ENCODE measurements around the gene GAGE12H. TPM values are rescaled to one million over a fixed set of nuclear protein-coding genes. Genes with fewer than 3 reads are reported as not detected.
"Not testable (repeated sequence)": the region's sequence is repeated elsewhere in the genome, so short reads cannot be mapped to it uniquely, and the experiment has no call there.

Gene GAGE12H
- polyA plus RNA-seq (2013, experiment 1 of 2; ENCODE audit: insufficient read length), result not detected
- not detected for polyA plus RNA-seq (2013, experiment 2 of 2; ENCODE audit: insufficient read length)

- DNase-seq, result not testable (repeated sequence)
Observed at GRCh38 chrX:49579649-49580048, at the start of gene GAGE12H. TSS of gene GAGE12H (plus strand) at chrX:49579949. CDS start at chrX:49581104, 1,155 bp downstream.

- DNase-seq, result not testable (repeated sequence)
Observed at GRCh38 chrX:49531877-49532276, 47.9 kb upstream of the GAGE12H start, which contains the start of gene GAGE12C. TSS of gene GAGE12C (plus strand) at chrX:49532177. CDS start at chrX:49533332, 1,155 bp downstream.

GRCh38 chrX:49541433-49541832 lies 38.3 kb upstream of the GAGE12H start, which contains the start of gene GAGE12D:
TSS of gene GAGE12D (plus strand) at chrX:49541733. CDS start at chrX:49542888, 1,155 bp downstream.
- DNase-seq, result not testable (repeated sequence)

- DNase-seq, result not testable (repeated sequence)
Observed at GRCh38 chrX:49550989-49551388, 28.8 kb upstream of the GAGE12H start, which contains the start of gene GAGE12E. TSS of gene GAGE12E (plus strand) at chrX:49551289. CDS start at chrX:49552444, 1,155 bp downstream.

- DNase-seq, result not testable (repeated sequence)
Observed at GRCh38 chrX:49560542-49560941, 19.2 kb upstream of the GAGE12H start, which contains the start of gene GAGE12F. TSS of gene GAGE12F (plus strand) at chrX:49560842. CDS start at chrX:49561997, 1,155 bp downstream.

GRCh38 chrX:49568728-49569127 lies 11.0 kb upstream of the GAGE12H start:
- not testable (repeated sequence) for DNase-seq

- DNase-seq, result not testable (repeated sequence)
Observed at GRCh38 chrX:49569152-49569551, 10.6 kb upstream of the GAGE12H start.

GRCh38 chrX:49570100-49570499 lies 9.6 kb upstream of the GAGE12H start, which contains the start of gene GAGE12G:
TSS of gene GAGE12G (plus strand) at chrX:49570400. CDS start at chrX:49571555, 1,155 bp downstream.
- DNase-seq, result not testable (repeated sequence)

- not testable (repeated sequence) for DNase-seq
Observed at GRCh38 chrX:49589196-49589595, 9.4 kb downstream of the GAGE12H start, which contains the start of gene GAGE2A. TSS of gene GAGE2A (plus strand) at chrX:49589496. CDS start at chrX:49590651, 1,155 bp downstream.

- not testable (repeated sequence) for DNase-seq
Observed at GRCh38 chrX:49589769-49590478, 10.2 kb downstream of the GAGE12H start.

- DNase-seq, result not testable (repeated sequence)
Observed at GRCh38 chrX:49590488-49590887, 10.7 kb downstream of the GAGE12H start.

GRCh38 chrX:49598720-49599119 lies 19.0 kb downstream of the GAGE12H start, which contains the start of gene GAGE1:
TSS of gene GAGE1 (plus strand) at chrX:49599020. CDS start at chrX:49600175, 1,155 bp downstream.
- not testable (repeated sequence) for DNase-seq

- no peak for DNase-seq
Observed at GRCh38 chrX:49610718-49611310, 31.1 kb downstream of the GAGE12H start.

- DNase-seq, result no peak
Observed at GRCh38 chrX:49618574-49618973, 38.8 kb downstream of the GAGE12H start.

- DNase-seq, result no peak
Observed at GRCh38 chrX:49627086-49627777, 47.5 kb downstream of the GAGE12H start.

Measured in fibroblast of skin of abdomen (primary cell).